ENCODE results near the gene AXIN1.
"Not testable (repeated sequence)": the region's sequence is repeated elsewhere in the genome, so short reads cannot be mapped to it uniquely, and the experiment has no call there.

Gene AXIN1

GRCh38 chr16:369866-370436 is 17.4 kb upstream of the AXIN1 start:
- DNase-seq = no peak

GRCh38 chr16:369275-369865 is 16.8 kb upstream of the AXIN1 start:
- DNase-seq = no peak

GRCh38 chr16:368388-369158 is 16.1 kb upstream of the AXIN1 start:
- DNase-seq = no peak

- DNase-seq = no peak
These were observed 14.9 kb upstream of the AXIN1 start for GRCh38 chr16:367333-367903.

- no peak for DNase-seq
These were observed 14.0 kb upstream of the AXIN1 start for GRCh38 chr16:366476-366875.

GRCh38 chr16:364595-365491 is 12.3 kb upstream of the AXIN1 start:
- DNase-seq = no peak

- no peak for DNase-seq
These were observed 11.4 kb upstream of the AXIN1 start for GRCh38 chr16:363766-364490.

- DNase-seq = no peak
These were observed 10.7 kb upstream of the AXIN1 start for GRCh38 chr16:363110-363765.

GRCh38 chr16:362702-362999 is 10.1 kb upstream of the AXIN1 start:
- not testable (repeated sequence) for DNase-seq

- DNase-seq = peak; percentile 62
These were observed 9.6 kb upstream of the AXIN1 start for GRCh38 chr16:361872-362701.

- no peak for DNase-seq
These were observed 8.9 kb upstream of the AXIN1 start for GRCh38 chr16:361341-361871.

GRCh38 chr16:360698-361336 is 8.3 kb upstream of the AXIN1 start:
- no peak for DNase-seq

GRCh38 chr16:359871-360697 is 7.6 kb upstream of the AXIN1 start:
- DNase-seq = no peak

GRCh38 chr16:359067-359763 is 6.7 kb upstream of the AXIN1 start:
- no peak for DNase-seq

GRCh38 chr16:356741-357140 is 4.2 kb upstream of the AXIN1 start:
- DNase-seq = no peak

GRCh38 chr16:354971-355461 is 2.5 kb upstream of the AXIN1 start:
- no peak for DNase-seq

GRCh38 chr16:354291-354881 is 1.9 kb upstream of the AXIN1 start:
- DNase-seq = no peak
